GM12878 (cell line): ENCODE results near the gene MAGI3.

Experiments used
- CTCF ChIP-seq, 3 experiments: IDR thresholded peaks in 2 of 3; conservative IDR thresholded peaks in 1 of 3; 2 replicates each; pipeline ENCODE4 v1.5.1; 2011; ENCODE audit warnings: low read depth in 3 of 3, low read length in 3 of 3, mild to moderate bottlenecking in 3 of 3, control low read depth in 2 of 3, moderate library complexity in 2 of 3, inconsistent platforms in 1 of 3, mixed read lengths in 1 of 3; ENCODE audit not compliant: control insufficient read depth in 2 of 3, insufficient read depth in 1 of 3; ENCODE audit errors: extremely low read depth in 1 of 3
- ETV6 ChIP-seq, 2 experiments: fragments of 450-650 bp in 1 of 2; IDR thresholded peaks in 1 of 2; conservative IDR thresholded peaks in 1 of 2; 2 replicates each; pipeline ENCODE4 v1.6.1; 2014; ENCODE audit warnings: antibody characterized with exemption in 1 of 2, borderline replicate concordance in 1 of 2, low read depth in 1 of 2, mild to moderate bottlenecking in 1 of 2, moderate library complexity in 1 of 2
- STAT1 ChIP-seq: fragments of 450-650 bp; conservative IDR thresholded peaks from 2 replicates; pipeline ENCODE4 v1.6.1; 2014; ENCODE audit warnings: antibody characterized with exemption, mild to moderate bottlenecking

- TF ChIP-seq STAT1 (no peak), CTCF (IDR thresholded peaks at IDR 0.05 in 2 of 3, conservative IDR thresholded peaks at IDR 0.05 in 1 of 3; ENCODE audit: control insufficient read depth in 2 of 3, extremely low read depth in 1 of 3, insufficient read depth in 1 of 3, low read depth in 3 of 3, low read length in 3 of 3) (no peak), ETV6 (conservative IDR thresholded peaks at IDR 0.05 in 1 of 2, IDR thresholded peaks at IDR 0.05 in 1 of 2; ENCODE audit: borderline replicate concordance in 1 of 2, low read depth in 1 of 2) (no peak)
These were observed 324.4 kb downstream of the MAGI3 start for GRCh38 chr1:113714606-113715269.
